Astrocyte (in vitro differentiated cells and primary cell): Measurements from ENCODE around the gene MEGF6.

Source experiments
- EZH2 ChIP-seq: IDR thresholded peaks from 2 replicates; pipeline ENCODE4 v1.6.1; 2012; ENCODE audit warnings: mild to moderate bottlenecking, low read length, inconsistent platforms; ENCODE audit not compliant: insufficient read depth
- TF ChIP-seq, protein P1 (sequence below): IDR thresholded peaks from 2 replicates; pipeline ENCODE4 v1.5.1; 2011; ENCODE audit warnings: low read depth, mild to moderate bottlenecking, inconsistent platforms, low read length, moderate library complexity; ENCODE audit not compliant: insufficient read depth

DNA sequence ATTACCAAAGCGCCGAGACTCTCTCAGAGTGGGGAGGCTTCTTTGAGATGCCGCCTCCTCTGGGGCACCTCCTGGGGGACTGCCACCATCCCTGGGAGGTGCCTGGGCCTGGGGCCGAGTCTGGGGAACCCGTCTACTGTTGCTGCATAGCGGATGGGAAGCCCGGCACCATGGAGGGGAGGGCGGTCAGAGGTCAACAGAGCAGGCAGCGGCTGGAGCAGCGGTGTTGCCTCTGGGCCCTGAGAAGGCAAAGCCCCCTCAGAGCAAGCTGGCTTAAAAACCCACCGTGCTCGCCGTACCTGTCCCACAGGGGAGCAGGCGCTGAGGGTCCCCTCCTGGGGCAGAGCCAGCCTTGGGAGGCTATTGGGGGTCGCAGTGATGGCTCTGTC, 94.8 kb downstream of the MEGF6 start:
- TF ChIP-seq, protein P1, sequence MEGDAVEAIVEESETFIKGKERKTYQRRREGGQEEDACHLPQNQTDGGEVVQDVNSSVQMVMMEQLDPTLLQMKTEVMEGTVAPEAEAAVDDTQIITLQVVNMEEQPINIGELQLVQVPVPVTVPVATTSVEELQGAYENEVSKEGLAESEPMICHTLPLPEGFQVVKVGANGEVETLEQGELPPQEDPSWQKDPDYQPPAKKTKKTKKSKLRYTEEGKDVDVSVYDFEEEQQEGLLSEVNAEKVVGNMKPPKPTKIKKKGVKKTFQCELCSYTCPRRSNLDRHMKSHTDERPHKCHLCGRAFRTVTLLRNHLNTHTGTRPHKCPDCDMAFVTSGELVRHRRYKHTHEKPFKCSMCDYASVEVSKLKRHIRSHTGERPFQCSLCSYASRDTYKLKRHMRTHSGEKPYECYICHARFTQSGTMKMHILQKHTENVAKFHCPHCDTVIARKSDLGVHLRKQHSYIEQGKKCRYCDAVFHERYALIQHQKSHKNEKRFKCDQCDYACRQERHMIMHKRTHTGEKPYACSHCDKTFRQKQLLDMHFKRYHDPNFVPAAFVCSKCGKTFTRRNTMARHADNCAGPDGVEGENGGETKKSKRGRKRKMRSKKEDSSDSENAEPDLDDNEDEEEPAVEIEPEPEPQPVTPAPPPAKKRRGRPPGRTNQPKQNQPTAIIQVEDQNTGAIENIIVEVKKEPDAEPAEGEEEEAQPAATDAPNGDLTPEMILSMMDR = no peak
- no peak for TF ChIP-seq EZH2
